ENCODE data around the gene TNIK. TPM values are rescaled to one million over a fixed set of nuclear protein-coding genes. Genes with fewer than 3 reads are reported as not detected.
A peak's percentile ranks its signal among the peaks of the same experiment; 100 is the strongest.

Gene TNIK
- total RNA-seq, 4 donors from 2014 or later: 32.9 to 52.0 (median 40.2) TPM

DNA sequence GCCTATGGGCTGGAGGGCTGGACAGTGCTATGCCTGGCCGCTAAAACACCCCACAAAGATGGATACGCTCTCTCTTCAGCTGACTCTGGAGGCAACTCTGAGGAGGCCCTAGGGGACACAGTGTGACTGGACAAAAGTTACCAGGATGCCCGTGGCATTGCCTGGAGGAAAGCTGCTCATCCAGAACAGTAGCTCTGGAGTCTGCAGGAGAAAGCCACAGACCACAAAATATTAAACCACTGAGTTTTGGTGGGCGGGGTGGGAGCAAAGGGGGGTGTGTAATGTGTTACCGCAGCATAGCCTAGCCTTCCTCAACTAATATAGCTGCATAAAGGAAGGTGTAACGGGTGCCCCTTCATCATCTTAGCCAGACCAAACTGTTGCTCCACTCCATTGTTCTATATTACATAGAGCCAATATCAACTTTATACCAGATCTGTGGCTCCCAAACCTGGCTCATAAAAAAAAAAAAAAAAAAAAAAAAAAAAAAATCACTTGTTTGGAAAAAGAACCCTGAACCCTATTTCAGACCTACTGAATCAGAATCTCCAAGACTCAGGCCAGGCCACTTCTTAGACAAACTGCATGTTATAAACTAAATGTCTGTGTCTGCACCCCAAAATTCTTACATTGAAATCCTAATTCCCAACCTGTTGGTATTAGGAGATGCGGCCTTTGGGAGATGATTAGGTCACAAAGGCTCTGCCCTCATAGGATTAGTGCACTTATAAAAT, 132.6 kb downstream of the TNIK start:
- intact Hi-C loops (cut with DNase I; ENCODE audit: low total_unique reads) (no loop called here), in situ Hi-C loops (cut with MboI; ENCODE audit: low pct_ligation_motif_present in 1 of 4, low pct_unique_long_range_greater_than_20kb in 1 of 4, low sequenced_read_pairs in 3 of 4) (no loop called here)
- Histone ChIP-seq H3K4me3 (no peak overlapping the region), H3K36me3 (no peaks in the 10 kb centered on the region), H3K9me3 (no peaks in the 10 kb centered on the region), H3K27me3 (no peaks in the 10 kb centered on the region), H3K27ac (no peak overlapping the region), H3K4me1 (peaks cover 0 to 28% (median 16%) of the 10 kb centered on the region in 4 donors)
- no peak for DNase-seq
- WGBS, 2 donors (ENCODE audit: low coverage in 1 of 2): 93% methylated on average over 5 to 7 of the region's 7 CpGs
- TF ChIP-seq EP300 (IDR thresholded peaks at IDR 0.05; ENCODE audit: low read depth) (no peak), POLR2AphosphoS5 (IDR thresholded peaks at IDR 0.05) (no peak), POLR2A (IDR thresholded peaks at IDR 0.05) (no peak)
- TF ChIP-seq, protein P1, sequence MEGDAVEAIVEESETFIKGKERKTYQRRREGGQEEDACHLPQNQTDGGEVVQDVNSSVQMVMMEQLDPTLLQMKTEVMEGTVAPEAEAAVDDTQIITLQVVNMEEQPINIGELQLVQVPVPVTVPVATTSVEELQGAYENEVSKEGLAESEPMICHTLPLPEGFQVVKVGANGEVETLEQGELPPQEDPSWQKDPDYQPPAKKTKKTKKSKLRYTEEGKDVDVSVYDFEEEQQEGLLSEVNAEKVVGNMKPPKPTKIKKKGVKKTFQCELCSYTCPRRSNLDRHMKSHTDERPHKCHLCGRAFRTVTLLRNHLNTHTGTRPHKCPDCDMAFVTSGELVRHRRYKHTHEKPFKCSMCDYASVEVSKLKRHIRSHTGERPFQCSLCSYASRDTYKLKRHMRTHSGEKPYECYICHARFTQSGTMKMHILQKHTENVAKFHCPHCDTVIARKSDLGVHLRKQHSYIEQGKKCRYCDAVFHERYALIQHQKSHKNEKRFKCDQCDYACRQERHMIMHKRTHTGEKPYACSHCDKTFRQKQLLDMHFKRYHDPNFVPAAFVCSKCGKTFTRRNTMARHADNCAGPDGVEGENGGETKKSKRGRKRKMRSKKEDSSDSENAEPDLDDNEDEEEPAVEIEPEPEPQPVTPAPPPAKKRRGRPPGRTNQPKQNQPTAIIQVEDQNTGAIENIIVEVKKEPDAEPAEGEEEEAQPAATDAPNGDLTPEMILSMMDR (IDR thresholded peaks at IDR 0.05): no peak

DNA sequence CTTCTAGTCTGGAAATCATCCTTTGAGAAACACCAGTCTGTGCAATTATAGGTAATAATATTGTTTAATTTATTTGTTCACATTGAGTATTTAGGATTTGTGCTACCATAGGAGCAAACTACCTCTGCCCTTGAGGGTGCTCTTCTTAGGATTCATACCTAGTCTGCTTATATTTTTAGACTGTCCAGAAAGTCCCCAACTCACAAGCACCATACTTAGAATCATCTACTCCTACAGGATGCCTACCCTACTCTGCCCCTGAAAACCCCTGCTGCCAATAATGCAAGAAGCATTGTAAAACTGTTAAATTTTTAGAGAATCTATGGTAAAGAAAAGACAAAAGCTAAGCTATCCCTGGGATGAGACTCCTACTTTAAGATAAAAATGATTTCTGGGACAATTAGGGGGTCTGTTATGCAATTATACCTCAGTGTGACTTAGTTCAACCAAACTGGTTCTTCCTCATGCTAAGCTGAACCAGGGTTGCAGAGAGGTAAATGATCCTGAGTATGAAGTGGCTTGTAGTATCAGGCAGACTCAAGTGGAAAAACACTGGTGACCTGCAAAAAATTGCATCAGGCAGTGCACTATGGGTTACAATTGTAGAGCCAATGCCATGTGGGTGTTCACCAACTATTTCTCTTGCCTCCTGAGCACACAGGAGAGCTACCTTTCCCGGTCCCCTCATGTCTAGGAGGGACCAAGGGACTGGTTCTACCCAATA, 133.3 kb downstream of the TNIK start:
- H3K9me3 ChIP-seq: no peaks in the 10 kb centered on the region
- no peaks in the 10 kb centered on the region for H3K36me3 ChIP-seq
- 93% methylated on average over 1 of the region's 1 CpG; no CpG with 5 or more reads in 1 of the 2 donors for WGBS, 2 donors (ENCODE audit: low coverage in 1 of 2)
- H3K27me3 ChIP-seq: no peaks in the 10 kb centered on the region
- peaks cover 0 to 28% (median 16%) of the 10 kb centered on the region in 4 donors for H3K4me1 ChIP-seq
- in situ Hi-C loops (cut with MboI; ENCODE audit: low pct_ligation_motif_present in 1 of 4, low pct_unique_long_range_greater_than_20kb in 1 of 4, low sequenced_read_pairs in 3 of 4) (no loop called here), intact Hi-C loops (cut with DNase I; ENCODE audit: low total_unique reads) (no loop called here)
- no peak overlapping the region for H3K27ac ChIP-seq
- TF ChIP-seq POLR2A (IDR thresholded peaks at IDR 0.05): no peak
- DNase-seq: no peak
- no peak overlapping the region for H3K4me3 ChIP-seq

DNA sequence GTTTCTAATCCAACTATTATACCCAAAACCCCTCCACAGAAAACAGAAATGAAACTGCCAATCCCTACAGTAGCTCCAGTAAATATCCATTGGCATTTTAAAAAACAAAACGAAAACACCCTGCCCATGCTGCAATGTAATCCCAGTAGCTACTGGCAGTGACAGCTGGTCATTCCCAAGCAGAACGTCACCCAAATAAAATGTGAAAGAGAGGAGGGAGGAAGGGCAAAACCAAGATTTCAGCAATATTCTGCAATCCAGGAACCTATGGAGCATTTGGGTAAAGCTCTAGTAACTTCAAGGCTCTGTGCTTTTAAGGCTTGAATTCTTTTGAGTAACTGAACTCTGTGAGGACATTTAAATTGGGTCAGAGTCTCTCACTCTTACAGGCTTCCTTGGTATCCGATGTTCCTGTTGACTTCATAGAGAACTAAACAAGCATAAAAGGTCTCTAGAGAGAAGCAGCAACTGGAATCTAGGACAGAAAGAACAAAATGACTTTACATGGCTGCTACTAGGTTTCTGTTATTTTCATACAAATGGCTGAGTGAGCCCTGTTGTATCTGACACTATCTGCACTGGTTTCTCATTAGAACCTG, 136.2 kb downstream of the TNIK start:
- Histone ChIP-seq H3K9me3 (no peaks in the 10 kb centered on the region), H3K27me3 (no peaks in the 10 kb centered on the region), H3K4me3 (no peak overlapping the region), H3K36me3 (no peaks in the 10 kb centered on the region), H3K27ac (peak overlapping the region in 2 of 4 donors; percentile 36 to 59), H3K4me1 (peaks cover 0 to 33% (median 10%) of the 10 kb centered on the region in 4 donors)
- WGBS, 2 donors (ENCODE audit: low coverage in 1 of 2): 44 to 76% methylated on average over 1 to 3 of the region's 3 CpGs
- in situ Hi-C loops (cut with MboI; ENCODE audit: low pct_ligation_motif_present in 1 of 4, low pct_unique_long_range_greater_than_20kb in 1 of 4, low sequenced_read_pairs in 3 of 4) (no loop called here), intact Hi-C loops (cut with DNase I; ENCODE audit: low total_unique reads) (no loop called here)
- no peak for DNase-seq
- TF ChIP-seq, protein P1 (IDR thresholded peaks at IDR 0.05): no peak
- peak in 1 of 3 donors; percentile 8 for TF ChIP-seq POLR2AphosphoS5 (IDR thresholded peaks at IDR 0.05)

DNA sequence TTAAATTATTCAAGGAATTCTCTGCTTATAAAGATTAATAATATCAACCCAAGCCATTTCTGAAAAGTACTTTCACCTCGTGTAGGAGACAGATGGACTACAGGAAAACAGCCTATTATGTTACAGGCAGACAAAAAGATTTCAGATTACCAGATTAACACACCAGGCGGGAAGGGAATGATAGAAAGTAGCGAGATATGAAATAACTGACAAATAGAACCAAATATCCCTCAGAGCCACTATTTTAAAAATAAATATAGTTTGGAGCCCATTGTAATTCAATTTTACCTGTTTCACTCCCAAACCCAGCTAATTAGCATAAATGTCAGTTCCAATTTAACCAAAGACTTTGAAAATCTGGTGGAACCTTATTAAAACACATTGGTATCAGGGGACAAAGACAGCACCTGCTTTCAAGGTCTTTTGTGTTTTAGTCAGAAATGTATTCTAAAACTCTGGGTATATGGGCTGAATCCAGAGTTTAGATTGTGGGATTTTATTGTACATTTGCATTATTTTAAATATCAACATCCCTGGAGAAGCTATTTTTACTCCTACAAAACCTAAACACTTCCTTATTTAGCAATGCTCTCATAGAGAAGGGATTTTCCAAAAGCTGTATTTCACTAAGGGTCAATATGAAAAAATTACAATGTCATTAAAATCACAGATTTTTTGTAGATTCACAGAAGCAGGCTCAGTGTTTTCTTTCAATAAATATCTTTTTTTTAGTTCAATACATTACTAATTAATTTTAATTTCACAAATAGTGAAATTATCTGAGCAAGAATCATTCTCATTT, 138.4 kb downstream of the TNIK start:
- Histone ChIP-seq H3K4me3 (no peak overlapping the region), H3K4me1 (peaks cover 0 to 24% (median 2%) of the 10 kb centered on the region in 4 donors), H3K9me3 (no peaks in the 10 kb centered on the region), H3K36me3 (no peaks in the 10 kb centered on the region), H3K27me3 (no peaks in the 10 kb centered on the region), H3K27ac (peak overlapping the region; percentile 28 to 57 (median 38))
- no peak for DNase-seq
- WGBS, 2 donors (ENCODE audit: low coverage in 1 of 2): 41 to 80% methylated on average over 3 of the region's 3 CpGs
- intact Hi-C loops (cut with DNase I; ENCODE audit: low total_unique reads) (no loop called here), in situ Hi-C loops (cut with MboI; ENCODE audit: low pct_ligation_motif_present in 1 of 4, low pct_unique_long_range_greater_than_20kb in 1 of 4, low sequenced_read_pairs in 3 of 4) (no loop called here)
- TF ChIP-seq POLR2AphosphoS5 (IDR thresholded peaks at IDR 0.05): no peak
- TF ChIP-seq, protein P1 (IDR thresholded peaks at IDR 0.05): no peak
- no peak for TF ChIP-seq POLR2A (IDR thresholded peaks at IDR 0.05)
- no peak for TF ChIP-seq EP300 (IDR thresholded peaks at IDR 0.05; ENCODE audit: low read depth)
